GM10847 (cell line): ENCODE data around the gene BTBD2.
A peak's percentile ranks its signal among the peaks of the same experiment; 100 is the strongest.

ENCODE experiments used
- POLR2A ChIP-seq: IDR thresholded peaks from 2 replicates; pipeline ENCODE4 v1.6.1; 2011; ENCODE audit not compliant: insufficient read length; ENCODE audit errors: extremely low read depth

The BTBD2 gene

DNA sequence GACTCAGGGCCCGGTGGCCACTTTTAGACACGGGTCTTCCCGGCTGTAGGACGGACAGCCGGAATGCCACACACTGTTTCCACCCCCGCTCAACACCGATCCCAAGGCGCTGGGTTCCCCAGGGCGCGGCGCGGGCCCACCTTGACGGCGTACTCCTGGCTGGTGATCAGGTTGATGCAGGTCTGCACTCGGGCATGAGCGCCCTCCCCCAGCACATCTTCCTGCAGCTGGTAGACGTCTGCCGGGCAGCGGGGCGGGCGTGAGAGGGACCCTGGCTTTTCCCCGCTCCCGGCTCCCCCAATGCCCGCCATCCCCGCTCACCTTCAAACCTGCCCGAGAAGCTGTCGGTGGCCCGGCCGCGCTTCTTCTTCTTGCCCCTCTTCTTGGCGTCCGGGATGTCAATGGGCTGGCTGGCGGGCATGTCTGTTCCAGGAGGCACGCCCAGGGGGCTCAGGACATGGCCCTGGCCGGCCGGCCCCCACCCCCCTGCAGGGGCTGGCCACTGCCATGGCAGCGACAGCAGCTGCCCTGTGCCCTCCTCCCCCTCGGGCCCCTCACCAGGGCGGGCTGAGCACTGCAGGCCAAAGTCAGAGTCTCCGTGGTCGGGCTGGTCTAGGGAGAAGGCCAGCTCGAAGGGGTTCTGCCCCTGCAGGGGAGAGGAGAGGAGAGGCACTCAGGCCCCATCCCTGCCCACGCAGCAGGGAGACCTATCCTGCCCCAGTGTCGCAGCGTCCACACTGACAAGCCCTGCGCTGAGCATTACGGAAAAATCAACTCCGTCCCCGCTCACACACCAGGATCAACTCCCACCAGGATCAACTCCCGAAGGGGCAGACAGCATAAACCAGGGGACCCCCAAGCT is 30.8 kb upstream of the BTBD2 start:
- no peak for TF ChIP-seq POLR2A

DNA sequence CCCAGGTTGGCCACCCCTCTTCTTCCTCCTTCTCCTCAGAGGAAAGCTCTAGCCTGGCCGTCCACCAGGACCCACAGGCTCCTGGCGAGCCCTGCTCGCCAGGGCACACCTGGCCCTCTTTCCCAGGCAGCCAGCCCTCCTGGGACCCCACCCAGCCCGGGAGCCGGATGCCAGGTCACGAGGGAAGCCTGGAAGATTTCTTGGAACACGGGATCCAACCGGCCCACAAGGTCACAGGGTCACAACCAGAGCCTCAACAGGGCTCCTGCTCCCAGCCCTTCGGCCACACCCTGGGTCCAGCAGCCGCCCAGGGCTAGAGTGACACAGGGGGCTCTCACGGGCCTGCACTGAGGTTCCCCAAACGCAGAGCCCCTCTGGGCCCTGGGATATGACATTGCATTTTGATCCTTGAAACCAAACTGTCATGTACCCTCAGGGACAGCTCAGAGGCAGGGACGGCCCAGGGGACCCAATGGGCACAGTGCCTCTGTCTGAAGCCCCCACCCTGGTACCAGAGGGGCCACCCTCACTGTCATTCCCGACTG is 30.1 kb upstream of the BTBD2 start:
- peak; percentile 15 for TF ChIP-seq POLR2A

DNA sequence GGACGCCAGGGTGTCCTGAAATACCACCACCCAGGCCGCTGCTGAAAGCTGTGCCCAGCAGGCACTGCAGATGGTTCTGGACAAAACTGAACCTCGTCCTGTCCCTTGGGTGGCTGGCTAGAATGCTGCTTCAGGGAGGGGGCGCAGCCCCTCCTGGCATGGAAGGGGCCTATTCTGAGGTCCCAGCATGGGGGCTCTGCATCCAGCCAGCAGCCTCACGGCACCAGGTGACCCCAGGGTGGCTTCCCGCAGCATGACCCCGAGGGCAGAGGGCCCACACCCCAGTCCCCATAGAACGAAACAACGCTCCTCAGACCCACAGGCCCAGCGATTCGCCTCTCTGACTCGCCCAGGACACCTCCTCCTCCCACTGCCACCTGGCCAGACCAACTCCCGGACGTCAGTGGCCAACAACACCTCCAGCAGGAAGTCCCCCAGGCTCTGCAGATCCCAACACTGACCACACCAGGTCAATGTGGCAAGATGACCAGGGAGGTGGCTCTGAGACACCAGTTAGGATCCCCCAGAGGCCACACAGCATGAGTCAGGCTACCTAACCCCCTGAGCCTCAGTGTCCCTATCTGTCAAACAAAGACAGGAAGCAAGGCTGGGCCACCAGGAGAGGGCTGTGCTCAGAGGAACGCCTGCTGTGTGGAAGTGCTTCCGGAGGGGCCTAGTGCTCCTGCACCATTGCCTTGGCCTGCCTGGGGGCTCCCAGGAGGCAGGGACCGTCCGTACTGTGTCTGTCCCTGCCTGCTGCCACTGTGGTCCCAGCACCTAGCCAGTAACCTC is 29.4 kb upstream of the BTBD2 start:
- TF ChIP-seq POLR2A = no peak

DNA sequence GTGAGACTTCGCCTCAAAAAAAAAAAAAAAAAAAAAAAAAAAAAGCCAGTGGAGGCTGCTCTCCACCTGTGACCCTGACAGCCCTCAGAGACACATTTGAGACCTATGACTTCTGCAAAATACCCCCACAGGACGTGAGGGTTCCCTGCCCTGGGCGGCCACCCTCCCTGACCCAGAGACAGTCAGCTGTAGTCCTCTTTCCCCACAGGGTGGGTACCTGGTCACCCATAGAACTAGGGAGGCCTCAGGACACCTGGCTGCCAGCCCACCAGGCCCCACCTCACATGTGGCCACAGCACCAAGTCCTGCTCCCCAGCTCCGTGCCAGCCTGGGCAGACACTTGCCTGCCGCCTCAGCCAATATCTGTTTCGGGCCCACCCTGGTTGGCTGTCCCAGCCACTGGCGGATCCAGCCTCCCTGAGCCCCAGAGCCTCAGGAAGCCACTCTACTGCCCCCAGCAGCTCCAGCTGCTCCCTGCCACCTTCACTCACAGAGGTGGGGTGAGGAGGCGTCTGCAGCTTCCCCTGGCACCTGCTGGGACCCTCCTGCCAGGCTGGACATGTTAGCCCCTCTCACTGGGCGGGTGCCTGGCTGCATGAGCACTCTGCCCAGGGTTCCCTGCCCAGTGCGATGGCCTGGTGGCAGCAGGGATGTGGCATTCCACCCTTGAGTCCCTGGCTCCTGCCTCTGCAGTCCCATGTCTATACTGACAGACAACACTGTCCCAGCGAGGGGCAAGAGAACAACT is 28.6 kb upstream of the BTBD2 start:
- peak; percentile 10 for TF ChIP-seq POLR2A

DNA sequence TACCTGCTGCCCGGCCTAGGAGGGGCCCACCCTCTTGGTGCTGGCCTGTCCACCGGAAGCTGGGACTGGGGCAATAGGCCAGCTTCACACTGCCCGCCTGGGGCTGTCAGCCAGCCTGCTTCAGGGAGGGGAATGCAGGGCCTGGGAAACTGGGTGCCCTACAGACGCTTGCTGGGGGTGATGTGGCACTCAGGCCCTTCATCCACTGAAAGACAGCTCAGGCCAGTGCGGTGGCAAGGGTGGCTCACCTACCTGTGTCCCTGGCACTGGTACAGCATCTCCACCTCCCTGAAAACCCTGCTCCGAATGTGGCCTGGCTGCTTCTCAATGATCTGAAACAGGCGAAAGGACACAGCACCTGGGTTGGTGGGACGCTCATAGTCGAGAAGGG is 27.7 kb upstream of the BTBD2 start:
- TF ChIP-seq POLR2A = no peak

DNA sequence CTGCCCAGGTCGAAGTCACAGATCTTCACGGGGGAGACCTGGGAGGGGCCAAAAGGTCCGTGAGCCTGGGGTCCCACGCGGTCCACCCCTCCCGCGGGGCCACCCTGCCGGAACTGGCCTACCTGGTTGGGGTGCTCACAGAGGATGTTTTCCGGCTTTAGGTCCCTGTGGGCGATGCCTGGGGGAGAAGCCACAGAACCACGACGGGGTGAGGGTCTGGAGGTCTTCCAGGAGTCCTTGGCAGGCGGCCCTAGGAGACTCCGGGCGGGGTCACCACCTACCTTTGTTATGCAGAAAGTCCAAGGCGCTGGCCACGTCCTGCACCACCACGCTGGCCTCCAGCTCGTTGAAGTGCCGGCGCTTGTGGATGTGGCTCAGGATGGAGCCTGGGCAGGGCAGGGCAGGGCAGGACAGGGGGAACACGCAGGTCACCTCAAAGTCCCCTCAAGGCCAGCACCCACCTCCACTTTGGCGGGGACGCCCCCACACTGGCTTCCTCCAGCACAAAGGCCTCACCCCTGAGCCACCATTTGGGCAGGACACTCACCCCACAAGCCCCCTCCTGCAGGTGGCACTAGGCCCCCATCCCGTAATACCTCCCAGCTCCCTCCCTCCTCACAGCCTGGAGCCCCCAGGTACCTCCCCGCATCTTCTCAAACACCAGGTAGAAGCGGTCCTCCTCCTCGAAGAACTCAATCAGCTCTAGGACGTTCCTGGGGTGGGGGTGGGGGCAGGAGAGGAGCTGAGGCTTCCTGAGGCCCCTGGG is 27.2 kb upstream of the BTBD2 start:
- peak; percentile 19 for TF ChIP-seq POLR2A

DNA sequence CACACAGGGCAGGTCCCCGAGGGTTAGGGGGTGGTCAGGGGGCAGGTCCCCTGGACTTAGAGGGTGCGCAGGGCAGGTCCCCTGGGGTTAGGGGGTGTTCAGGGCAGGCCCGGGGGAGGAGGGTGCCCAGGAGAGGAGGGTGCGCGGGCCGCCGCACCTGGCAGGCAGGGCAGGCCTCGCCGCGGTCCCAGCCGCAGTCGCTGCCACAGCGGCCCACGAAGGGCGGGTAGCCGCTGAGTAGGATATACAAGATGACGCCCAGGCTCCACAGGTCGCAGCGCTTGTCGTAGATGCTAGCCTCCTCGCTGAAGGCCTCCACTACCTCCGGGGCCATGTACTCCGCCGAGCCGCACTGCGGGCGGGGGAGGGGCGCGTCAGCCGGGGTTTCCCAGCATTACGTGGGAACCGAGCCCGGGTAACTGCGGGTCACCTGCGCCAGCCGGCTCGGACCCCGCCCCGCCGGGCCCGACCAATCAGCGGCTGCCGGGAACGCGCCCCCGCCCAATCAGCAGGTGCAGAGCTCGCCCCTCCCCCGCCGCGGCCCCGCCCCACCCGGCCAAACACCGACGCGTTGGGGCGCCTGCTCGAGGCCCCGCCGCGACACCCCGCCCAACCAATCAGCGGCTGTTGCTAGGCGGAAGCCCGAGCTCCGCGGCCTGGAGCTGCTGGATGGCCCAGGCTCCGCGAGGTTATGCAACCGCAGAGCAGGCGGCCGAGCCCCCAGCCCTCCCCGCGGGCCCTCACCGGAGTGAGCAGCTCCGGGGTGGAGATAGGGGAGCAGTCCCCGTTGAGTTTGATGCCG is 26.4 kb upstream of the BTBD2 start:
- TF ChIP-seq POLR2A = no peak

DNA sequence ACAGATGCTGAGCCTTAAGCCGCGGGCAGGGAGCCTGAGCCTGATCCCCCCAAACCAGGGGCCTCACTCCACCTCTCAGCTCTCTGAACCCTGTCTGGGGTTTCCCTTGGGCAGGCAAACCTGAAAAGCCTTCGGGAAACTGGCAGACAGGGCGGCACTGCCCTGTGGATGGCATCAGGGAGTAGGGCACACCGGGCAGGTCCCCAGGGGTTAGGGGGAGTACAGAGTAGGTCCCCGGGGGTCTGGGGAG is 25.8 kb upstream of the BTBD2 start:
- no peak for TF ChIP-seq POLR2A

DNA sequence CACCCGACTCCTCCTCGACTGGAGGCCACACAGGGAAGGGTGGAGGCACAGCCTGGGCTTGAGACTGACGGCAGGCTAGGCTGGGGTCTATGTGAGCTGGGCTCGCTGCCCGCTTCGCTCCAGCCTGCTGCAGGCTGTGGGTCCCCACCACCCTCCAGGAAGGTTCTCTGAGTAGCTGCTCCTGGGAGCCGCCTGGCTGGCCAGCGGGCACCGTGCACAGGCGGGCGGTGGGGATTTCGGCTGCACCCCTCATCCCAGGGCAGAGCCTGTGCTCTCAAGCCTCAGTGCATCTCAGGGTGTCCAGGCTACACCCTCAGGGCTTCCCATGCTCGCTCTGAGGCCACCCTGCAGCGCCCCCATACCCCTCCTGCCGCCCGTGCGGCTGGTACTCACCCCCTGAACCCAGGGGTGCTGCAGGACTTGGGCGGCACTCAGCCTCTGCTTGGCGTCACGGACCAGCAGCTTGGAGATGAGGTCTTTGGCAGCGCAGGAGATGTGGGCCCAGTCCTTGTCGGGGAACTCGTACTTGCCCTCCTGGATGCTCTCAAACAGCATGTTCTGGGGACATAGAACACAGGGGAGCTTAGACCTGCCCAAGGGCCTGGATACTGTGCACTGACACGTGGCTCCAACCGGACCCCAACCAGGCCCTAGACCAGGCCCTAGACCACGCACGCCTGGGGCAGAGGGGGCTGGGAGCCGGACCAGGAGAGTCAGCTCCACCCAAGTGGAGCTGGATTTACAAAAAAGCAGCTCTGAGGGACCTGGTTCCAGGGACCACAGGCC is 25.3 kb upstream of the BTBD2 start:
- TF ChIP-seq POLR2A = no peak

DNA sequence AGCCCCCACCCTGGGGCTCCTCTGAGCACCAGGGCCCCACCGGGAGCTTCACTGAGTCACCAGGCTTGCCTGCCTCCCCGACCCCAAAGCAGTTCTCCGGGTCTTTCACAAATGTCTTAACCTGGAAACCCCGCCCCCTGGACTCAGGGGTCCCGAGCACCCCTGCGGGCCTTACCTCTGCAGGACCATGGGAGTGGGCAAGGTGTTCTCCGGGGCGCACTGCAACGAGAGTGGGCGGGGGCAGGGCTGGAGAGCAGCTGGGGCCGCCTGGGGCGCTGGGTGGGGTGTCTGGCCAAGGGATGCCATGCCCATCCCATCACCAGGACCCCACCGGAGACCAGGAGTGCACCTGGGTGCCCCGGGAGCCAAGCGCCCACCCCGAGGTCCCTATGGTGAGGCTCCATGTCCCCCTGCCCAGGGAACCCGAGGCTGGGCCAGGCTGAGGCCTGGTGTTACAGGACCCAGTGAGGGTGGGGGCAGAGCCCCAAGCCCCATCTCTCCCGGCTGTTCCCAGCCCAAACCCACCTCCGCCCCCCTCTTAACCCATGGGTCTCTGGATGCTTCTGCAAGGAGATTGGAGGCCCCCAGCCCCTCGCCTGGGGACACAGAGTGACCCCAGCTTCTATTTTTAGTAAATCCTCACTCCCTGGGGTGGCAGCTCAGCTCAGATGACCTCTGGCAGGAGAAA is 24.6 kb upstream of the BTBD2 start:
- no peak for TF ChIP-seq POLR2A

DNA sequence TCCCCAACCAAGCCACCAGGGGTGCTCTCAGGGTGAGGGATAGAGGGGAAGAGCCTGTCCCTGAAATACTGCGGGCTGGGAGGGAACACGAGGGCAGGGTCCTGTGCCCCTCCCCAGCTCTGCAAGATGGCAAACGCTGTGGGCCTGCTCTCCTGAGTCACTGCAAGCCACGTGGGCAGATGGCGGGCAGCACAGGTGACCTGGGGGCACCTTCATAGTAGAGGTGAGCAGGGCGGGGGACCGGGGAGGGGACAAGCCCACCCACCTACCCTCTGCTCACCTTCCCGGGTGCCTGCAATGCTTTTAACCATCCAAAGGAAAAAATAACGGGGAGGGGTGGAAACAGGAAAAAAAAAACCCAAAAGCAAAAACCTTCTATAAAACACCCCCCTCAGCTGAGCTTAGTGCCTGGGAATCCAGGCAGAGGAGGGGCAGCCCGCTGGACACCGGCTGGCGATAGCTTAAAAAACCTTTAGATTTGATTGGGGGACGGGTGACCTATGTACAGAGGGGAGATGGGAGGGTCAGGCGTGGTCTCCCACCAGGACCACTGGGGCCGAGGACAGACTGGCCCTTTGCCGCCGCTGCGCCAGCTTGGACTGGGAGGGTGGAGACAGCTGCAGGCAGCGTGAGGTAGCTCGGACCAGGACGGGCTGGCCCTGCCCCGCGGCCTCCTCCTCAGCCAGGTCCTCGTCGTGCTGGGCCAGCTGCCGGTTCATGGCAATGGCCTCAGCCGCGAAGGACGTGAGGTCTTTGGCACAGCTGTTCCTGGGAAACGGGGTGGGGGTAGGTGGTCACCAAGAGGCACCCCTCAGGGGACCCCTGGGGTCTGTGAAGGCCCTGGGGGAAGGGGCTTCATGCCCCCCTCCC is 23.8 kb upstream of the BTBD2 start:
- no peak for TF ChIP-seq POLR2A
